ENCODE results near the gene LRPAP1.

Gene LRPAP1

DNA sequence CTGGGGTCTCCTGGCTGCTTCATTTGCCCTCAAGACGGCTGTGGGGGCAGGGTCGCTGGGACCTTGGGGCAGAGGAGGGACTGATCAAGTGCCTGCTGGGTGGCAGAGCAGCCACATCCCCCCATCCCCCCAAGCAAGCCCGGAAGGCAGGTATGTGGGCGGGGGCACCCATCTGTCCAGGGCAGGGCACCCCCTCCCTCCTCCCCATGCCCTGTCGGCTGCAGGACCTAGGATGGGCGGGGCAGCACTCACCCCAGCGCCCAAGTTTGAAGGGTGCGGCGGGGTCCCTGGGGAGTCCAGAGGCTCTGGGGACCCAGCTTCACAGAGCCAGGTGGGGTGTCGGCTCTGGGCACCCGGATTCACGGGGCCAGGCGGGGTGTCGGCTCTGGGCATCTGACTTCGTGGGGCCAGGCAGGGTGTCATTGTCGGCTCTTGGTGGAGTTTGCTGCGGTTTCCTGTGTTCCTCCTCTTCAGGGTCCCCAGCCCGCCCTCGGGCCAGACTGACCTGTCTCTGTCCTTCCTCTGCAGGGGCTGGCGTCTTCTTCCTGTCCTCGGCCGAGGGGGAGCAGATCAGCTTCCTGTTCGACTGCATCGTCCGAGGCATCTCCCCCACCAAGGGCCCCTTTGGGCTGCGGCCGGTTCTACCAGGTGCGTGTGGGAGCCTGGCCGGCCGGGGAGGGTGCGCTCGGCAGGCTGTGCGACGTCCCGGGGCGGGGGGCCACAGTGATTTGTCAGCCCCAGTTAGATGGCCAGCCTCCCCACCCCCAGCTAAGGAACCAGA, 47.0 kb downstream of the LRPAP1 start:
- no peak for DNase-seq (ENCODE audit: low read depth in 3 of 3)

GRCh38 chr4:3484057-3484973, 47.9 kb downstream of the LRPAP1 start:
- no peak for DNase-seq (ENCODE audit: low read depth in 3 of 3)

DNA sequence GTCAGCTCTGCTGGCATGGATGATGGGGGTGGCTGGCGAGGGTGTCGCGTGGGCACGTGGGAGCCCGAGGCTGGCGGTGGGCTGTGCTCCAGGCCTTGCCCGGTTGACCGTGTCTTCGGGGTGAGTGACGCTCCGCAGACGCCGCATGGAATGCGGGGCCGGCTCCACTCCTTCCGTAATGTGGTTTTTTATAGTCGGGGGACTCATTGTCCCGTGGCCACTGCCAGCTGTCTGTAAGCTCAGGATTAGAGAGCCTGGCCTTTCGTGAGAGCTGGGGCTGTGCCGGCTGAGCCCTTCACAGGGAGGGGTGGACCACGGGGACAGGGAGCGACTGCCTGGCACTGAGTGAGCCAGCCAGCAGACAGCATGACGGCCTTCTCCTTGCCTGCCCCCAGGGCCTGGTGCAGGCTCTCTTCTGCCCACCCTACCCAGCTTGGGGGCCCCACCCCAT, 48.7 kb downstream of the LRPAP1 start:
- no peak for DNase-seq (ENCODE audit: low read depth in 3 of 3)

- no peak for DNase-seq (ENCODE audit: low read depth in 3 of 3)
Measured at GRCh38 chr4:3482707-3483106, 49.5 kb downstream of the LRPAP1 start.

- DNase-seq (ENCODE audit: low read depth in 3 of 3), result no peak
Measured at GRCh38 chr4:3481783-3482393, 50.3 kb downstream of the LRPAP1 start.

DNA sequence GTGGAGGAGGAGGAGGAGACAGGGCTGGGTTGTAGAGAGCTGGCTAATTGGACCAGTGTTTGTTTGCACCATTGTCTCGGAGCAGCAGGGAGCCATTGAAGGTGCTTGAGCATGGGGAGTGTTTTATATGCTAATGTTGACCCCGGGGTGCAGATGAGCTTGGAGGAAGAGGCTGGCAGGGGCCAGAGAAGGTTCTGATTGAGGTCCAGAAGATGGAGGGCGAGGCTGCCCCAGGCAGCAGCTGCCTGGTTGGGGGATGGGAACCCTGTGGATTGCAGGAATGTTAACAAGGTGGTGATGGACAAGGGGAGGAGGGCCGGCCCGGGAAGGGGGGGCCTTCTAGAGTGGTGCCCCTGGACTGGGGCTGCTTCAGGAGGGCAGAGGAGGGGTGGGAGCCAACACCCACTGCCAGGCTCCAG, 51.1 kb downstream of the LRPAP1 start:
- DNase-seq (ENCODE audit: low read depth in 3 of 3), result no peak

DNA sequence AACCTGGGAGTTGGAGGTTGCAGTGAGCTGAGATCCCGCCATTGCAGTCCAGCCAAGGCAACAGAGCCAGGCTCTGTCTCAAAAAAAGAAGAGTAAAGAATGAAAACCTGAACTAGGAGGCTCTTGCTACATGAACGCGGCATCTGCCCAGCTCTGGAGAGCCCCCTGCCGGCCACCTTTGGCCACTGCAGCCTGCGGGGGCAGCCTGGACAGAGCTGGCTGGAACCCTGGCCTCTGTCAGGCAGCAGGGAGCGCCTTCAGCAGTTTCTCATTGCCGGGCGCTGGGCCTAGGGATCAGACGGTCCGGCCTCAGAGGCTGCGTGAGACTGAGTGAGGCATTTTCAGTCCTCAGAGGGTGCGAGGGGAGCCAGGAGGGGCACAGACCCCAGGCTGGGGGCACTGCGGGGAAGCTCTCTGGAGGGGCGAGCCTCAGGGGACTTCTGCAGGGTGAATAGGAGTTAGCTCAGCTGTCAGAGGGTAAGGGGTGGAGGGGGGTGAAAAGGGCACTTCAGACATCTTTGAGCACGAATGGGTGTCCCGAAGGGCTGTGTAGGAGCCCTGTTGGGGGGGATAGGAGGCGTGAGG, 51.6 kb downstream of the LRPAP1 start:
- peak; percentile 57 to 71 (median 69) for DNase-seq (ENCODE audit: low read depth in 3 of 3)

DNA sequence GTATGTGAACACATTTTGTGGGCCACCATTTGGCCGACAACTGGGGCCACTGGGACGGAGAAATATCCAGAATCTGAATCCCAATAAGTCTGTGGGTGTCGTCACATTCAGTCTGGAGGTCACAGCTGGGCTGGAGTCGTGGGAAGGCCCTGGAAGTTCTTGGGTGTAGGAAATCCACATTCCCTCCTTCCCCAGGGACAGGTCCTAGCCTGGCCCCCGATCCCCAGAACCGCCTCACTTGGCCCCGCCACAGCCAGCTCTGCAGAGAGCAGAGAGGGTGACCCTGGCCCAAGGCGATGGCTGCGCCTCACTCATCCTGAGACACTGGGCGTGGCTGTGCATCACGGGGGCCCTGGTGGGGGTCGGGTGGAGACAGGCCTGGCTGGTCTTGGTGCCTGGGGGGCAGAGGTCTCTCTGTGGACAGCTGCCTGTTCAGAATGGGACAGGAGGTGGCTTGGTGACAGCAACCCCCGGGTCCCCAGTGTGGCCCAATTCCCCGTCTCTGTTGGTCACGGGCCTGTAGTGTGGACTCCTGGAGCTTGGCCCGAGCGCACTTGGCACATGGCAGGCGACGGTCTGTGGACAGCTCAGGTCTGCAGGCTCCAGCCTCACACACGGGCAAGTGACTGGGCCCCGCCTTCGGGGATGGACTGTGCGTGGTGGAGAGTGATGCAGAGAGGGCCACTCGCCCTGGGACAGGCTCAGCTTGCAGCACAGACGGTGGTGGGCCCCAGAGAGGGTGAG, 52.7 kb downstream of the LRPAP1 start:
- no peak for DNase-seq (ENCODE audit: low read depth in 3 of 3)

DNA sequence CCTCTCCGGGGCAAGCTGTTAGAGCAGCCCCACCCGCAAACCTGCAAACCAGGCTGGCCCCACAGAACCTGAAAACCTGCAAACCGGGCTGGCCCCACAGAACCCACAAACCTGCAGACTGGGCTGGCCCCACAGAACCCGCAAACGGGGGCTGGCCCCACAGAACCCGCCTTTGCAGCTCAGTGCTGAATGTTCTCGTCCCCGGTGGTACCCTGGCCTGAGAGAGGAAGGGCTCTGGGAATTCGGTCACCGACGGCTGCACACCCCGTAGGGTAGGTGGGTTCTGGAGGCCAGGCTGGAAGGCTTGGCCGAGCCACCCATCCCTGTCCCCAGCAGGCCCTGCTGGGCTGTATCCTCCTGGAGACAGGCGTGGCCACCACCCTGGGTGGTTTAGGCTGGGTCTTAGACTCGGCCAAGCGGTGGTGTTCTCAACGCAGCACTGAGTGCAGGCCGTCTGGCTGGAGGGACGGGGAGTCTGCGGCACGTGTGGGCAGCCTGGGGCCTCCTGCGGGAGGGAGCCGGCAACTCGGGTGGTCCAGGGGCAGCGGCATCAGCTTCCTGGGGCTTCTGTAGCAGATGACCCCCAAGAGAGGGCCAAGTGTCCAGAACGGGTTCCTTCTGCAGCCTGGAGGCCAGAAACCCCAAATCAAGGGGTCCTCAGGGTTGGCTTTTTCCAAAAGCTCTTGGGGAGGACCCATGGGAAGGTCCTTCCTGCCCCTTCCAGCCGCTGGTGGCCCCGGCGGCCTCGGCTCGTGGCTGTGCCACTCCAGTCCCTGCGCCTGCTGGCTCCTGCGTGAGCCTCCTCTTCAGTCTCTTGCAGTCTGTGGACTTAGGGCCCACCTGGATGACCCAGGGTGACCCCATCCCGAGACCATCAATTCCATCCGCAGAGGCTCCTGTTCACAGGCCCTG, 53.5 kb downstream of the LRPAP1 start:
- no peak for DNase-seq (ENCODE audit: low read depth in 3 of 3)

- DNase-seq (ENCODE audit: low read depth in 3 of 3), result no peak
Measured at GRCh38 chr4:3477750-3478430, 54.3 kb downstream of the LRPAP1 start.

DNA sequence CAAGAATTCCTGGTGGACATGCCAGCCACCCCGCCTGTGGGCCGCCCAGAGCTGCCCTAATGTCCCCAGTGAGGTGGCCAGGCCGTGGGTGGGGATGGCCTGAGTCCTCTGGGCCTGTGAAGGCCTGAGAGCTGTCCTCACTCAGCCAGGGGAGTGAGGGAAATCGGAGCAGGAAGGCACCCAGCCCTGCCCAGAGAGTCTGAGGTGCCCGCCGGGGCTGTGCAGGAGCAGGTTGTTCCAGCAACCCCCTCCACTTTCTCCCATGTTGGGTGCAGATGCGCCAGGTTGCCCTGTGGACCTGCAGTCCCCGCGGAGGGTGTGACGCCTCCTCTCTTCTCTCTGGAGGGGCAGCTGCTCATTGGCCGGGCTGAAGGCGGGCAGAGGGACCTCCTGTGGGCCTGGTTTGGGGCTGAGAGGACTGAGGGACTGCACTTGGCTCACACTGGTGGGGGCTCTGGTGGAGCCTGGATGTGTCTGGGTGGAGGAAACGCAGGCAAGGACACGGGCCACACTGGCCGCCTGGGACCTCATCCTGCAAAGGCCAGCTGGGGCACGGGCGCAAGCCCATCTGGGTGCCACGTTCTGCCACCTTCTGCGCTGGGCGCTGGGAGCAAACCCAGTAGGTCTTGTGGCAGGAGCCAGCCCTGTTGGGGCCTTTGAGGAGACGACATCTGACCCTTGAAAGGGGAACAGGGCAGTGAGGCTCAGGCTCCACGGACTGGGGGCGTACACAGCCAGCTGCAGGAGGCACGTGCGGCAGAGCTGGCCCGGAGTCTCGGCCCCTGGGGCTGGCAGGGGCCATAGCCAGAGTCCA, 55.1 kb downstream of the LRPAP1 start:
- DNase-seq (ENCODE audit: low read depth in 3 of 3), result no peak

- no peak for DNase-seq (ENCODE audit: low read depth in 3 of 3)
Measured at GRCh38 chr4:3476341-3476747, 55.9 kb downstream of the LRPAP1 start.

DNA sequence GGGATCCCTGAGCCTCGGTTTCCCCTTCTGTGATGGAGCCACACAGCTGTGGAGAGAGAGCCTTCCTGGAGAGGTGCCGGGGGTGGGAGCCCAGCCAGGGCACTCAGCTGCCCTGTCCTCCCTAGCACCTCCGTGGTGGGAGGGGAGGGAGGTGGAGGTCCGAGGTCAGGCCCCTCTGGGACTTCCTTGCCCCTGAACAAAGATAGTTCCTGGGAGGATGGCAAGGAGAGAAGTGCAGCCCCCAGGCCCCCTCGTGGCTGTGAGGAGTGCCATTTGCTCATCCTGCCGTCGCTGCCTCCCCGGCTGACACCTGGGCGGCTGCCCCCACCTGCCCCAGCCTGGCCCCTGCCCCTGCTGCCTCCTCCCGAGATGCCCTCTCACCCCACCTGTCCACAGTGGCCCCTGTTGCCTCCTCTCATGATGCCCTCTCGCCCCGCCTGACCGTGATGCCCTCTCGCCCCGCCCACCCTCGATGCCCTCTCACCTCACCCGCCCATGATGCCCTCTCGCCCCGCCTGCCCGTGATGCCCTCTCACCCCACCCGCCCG, 56.4 kb downstream of the LRPAP1 start:
- no peak for DNase-seq (ENCODE audit: low read depth in 3 of 3)

GRCh38 chr4:3475041-3475712, 57.0 kb downstream of the LRPAP1 start:
- DNase-seq (ENCODE audit: low read depth in 3 of 3), result no peak

DNA sequence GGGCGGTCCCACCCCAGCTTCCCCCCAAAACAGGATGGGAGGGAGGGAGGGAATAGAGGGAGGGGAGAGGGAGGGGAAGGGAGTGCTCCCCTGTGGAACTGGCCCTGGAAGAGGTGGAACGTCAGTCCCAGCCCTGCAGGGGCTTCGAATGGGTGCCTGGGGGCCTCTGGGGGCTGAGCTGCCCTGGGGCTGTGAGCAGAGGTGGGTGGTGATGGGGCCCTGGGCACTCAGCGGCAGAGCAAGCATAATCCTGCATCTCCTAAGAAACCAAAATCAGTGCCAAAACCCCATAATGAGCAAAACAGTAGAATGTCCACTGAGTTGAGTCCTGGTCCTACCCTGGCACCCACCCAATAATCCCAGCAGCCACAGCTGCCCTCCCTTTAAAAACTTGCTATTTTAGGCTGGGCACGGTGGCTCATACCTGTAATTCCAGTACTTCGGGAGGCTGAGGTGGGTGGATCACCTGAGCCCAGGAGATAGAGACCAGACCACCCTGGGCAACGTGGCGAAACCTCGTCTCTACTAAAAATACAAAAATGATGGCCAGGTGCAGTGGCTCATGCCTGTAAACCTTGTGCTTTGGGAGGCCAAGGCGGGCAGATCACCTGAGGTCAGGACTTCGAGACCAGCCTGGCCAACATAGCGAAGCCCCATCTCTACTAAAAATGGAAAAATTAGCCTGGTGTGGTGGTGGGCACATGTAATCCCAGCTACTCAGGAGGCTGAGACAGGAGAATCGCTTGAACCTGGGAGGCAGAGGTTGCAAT, 58.0 kb downstream of the LRPAP1 start:
- no peak for DNase-seq (ENCODE audit: low read depth in 3 of 3)

DNA sequence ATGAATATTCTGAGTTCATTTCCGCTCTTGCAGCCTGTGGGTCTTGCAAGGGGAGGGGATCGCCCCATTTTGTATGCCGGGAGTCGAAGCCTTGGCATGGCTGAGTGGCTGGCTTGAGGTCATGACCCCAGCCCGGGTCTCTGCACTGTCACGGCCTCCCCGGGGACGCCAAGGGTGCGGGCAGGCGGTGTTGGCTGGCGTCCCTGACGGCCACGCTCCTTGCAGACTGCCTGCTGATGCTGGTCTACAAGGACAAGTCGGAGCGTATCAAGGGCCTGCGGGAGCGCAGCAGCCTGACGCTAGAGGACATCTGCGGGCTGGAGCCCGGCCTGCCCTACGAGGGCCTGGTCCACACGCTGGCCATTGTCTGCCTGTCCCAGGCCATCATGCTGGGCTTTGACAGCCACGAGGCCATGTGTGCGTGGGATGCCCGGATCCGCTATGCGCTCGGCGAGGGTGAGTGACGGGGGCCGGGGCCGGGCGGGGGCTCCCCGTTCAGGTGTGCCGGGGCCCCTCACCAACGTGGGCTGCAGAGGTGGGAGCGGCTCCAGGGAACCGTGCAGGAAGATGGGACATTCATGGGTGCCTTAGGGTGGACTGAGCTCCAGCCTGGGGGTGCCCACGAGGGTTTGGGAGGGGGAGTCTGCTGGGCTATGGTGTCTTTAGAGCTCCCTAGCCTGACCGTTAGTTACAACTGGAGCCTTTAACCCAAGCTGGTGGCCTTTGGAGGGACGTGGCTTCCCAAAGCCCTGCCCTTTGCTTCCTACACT, 58.9 kb downstream of the LRPAP1 start:
- no peak for DNase-seq (ENCODE audit: low read depth in 3 of 3)

Measured in stimulated activated CD4-positive, alpha-beta T cell treated with anti-CD3 and anti-CD28 coated beads, TNF-alpha, amount 100 ng/mL, for 48 hours (primary cell).